Stimulated activated CD8-positive, alpha-beta memory T cell treated with anti-CD3 and anti-CD28 coated beads, Interleukin-4, amount 100 ng/mL, for 24 hours (primary cell): ENCODE measurements around the gene PPP2R5C.
"Not testable (repeated sequence)": the region's sequence is repeated elsewhere in the genome, so short reads cannot be mapped to it uniquely, and the experiment has no call there.

Source experiments
- DNase-seq: peaks from one replicate; pipeline ENCODE4 v3.0.0-alpha.2; 2020; ENCODE audit warnings: low read depth

PPP2R5C gene

GRCh38 chr14:101761032-101761880 is at the start of gene PPP2R5C:
Gene PPP2R5C (plus strand): TSS chr14:101761709. CDS start chr14:101761894, 185 bp downstream.
- peak; percentile 80 for DNase-seq

- DNase-seq, result not testable (repeated sequence)
Observed at GRCh38 chr14:101711857-101712233, 49.7 kb upstream of the PPP2R5C start.

- not testable (repeated sequence) for DNase-seq
Observed at GRCh38 chr14:101712341-101712740, 49.2 kb upstream of the PPP2R5C start.

- DNase-seq, result not testable (repeated sequence)
Observed at GRCh38 chr14:101713091-101713490, 48.4 kb upstream of the PPP2R5C start.

- no peak for DNase-seq
Observed at GRCh38 chr14:101713621-101714349, 47.7 kb upstream of the PPP2R5C start.

- DNase-seq, result no peak
Observed at GRCh38 chr14:101714394-101714793, 47.1 kb upstream of the PPP2R5C start.

- DNase-seq, result no peak
Observed at GRCh38 chr14:101715210-101716076, 46.1 kb upstream of the PPP2R5C start.

- no peak for DNase-seq
Observed at GRCh38 chr14:101716077-101716950, 45.2 kb upstream of the PPP2R5C start.

GRCh38 chr14:101716956-101717662 is 44.4 kb upstream of the PPP2R5C start:
- DNase-seq, result no peak

GRCh38 chr14:101717663-101718490 is 43.6 kb upstream of the PPP2R5C start:
- no peak for DNase-seq

- no peak for DNase-seq
Observed at GRCh38 chr14:101719045-101719645, 42.4 kb upstream of the PPP2R5C start.

- DNase-seq, result no peak
Observed at GRCh38 chr14:101719708-101720107, 41.8 kb upstream of the PPP2R5C start.

GRCh38 chr14:101721111-101721510 is 40.4 kb upstream of the PPP2R5C start:
- DNase-seq, result no peak

- DNase-seq, result no peak
Observed at GRCh38 chr14:101721951-101722661, 39.4 kb upstream of the PPP2R5C start.

GRCh38 chr14:101723061-101723595 is 38.4 kb upstream of the PPP2R5C start:
- no peak for DNase-seq

- not testable (repeated sequence) for DNase-seq
Observed at GRCh38 chr14:101725652-101726051, 35.9 kb upstream of the PPP2R5C start.

- no peak for DNase-seq
Observed at GRCh38 chr14:101726295-101726953, 35.1 kb upstream of the PPP2R5C start.

GRCh38 chr14:101726954-101727302 is 34.6 kb upstream of the PPP2R5C start:
- DNase-seq, result no peak
